HG02798 (cell line): Measurements from ENCODE around the gene POGLUT2.

ENCODE experiments used
- ATAC-seq: cut with Tn5 transposase; IDR thresholded peaks from one replicate; pipeline ENCODE4 v1.9.1; 2021; ENCODE audit warnings: mild to moderate bottlenecking; ENCODE audit not compliant: unreplicated experiment, poor library complexity

POGLUT2 gene

DNA sequence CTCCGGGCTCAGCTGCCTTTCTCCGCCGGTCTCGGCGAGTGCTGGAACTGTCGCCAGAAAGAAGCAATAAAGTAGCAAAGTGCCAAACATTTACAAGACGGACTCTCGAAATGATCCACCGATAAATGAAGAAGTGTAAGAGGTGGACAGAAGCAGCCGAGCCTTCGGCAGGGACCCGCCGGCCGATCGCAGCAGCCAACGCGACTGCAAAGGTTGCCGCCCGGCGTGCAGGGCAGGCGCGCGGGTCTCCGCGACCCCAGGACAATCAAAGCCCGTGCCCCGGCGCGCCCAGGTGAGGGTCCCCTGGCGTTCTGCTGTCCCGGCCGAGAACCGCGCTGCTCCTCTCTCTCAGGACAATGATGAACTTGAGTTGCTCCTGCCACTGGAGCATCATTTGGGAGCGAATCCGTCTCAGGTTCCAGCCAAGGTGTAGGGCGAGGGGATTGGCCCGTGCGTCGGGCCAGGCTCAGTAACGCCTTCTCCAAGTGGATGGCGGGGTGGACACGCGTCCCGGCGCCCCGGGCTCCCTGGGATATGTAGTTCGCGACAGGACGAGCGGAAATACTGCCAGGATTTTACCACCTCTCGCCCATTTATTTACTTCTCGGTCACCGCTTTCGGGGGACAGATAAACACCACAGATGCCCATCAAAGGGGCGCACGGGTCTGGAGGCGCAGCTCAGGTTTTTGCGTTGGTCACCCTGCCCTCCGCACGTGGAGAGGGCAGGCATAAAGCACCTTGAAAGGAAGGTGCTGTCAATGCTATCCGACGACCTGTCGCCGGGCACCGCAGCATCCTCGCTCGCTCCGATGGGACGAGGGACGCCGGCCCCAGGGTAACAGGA, at the start of gene POGLUT2, which contains the start of gene BIVM:
TSS of gene POGLUT2 (minus strand) at position 396 of the 845 bp plus-strand sequence. CDS start at position 90, 306 bp downstream.
TSS of gene BIVM (plus strand) at position 539 of the 845 bp plus-strand sequence. CDS start 8,149 bp downstream, outside the sequence.
- peak; percentile 82 for ATAC-seq

DNA sequence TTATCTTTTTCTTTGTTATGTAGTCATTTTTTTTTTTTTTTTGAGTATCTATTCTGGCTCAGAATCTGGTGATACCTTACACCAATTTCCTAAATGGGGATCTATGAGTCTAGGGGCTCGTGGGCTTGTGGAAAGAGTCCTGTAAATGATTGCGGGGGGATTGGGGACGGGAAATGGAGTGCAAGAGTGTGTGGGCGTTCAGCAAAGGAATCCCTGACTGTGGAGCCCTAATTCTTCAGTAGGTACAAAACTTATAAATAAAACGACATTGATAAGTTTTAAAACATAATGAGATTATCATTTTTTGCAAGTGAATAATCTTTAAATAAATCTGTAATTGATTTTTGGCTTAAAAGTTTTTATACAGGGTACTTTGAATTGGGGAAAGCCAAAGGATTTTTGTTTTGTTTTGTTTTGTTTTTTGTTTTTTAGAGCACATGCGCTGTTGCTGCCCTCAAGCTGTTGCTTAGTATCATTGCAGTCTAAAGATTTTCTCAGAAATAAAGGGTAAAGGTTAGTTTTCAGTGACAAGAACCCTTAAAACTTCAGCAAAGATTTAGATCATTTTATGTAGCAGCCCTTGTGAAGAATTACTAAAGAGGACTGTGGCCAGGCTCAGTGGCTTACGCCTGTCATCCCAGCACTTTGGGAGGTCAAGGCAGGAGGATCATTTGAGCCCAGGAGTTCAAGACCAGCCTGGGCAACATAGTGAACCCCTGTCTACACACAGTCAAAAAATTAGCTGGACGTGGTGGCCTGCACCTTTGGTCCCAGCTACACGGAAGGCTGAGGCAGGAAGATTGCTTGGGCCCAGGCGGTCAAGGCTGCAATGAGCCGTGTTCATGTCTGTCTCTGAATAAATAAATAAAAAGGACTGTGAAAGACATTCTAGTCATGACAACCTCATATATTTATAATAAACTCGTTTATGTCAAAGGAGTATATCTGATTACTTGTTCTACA, 48.8 kb upstream of the POGLUT2 start:
- no peak for ATAC-seq

GRCh38 chr13:102846261-102847015, 47.7 kb upstream of the POGLUT2 start:
- peak; percentile 33 for ATAC-seq

- peak; percentile 86 for ATAC-seq
Measured at GRCh38 chr13:102845630-102846260, 47.0 kb upstream of the POGLUT2 start, which contains the start of gene ERCC5. ERCC5 (plus strand) TSS chr13:102846032; CDS start chr13:102846267, 235 bp downstream.

DNA sequence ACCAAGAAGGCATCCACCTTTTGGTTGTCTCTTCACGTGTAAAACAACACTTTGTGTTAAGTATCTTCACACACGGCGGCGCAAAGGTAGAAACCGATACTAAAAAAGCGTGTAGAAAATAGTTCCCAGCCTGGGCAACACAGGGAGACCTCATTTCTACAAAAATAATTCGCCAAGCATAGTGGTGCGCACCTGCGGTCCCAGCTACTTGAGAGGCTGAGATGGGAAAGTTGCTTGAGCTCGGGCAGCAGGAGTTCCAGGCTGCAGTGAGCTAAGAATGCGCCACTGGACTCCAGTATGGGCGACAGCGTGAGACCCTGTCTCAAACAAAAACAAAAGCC, 46.5 kb upstream of the POGLUT2 start:
- peak; percentile 25 for ATAC-seq

GRCh38 chr13:102839462-102839861, 40.7 kb upstream of the POGLUT2 start:
- ATAC-seq = no peak

- no peak for ATAC-seq
Measured at GRCh38 chr13:102838982-102839381, 40.2 kb upstream of the POGLUT2 start.

DNA sequence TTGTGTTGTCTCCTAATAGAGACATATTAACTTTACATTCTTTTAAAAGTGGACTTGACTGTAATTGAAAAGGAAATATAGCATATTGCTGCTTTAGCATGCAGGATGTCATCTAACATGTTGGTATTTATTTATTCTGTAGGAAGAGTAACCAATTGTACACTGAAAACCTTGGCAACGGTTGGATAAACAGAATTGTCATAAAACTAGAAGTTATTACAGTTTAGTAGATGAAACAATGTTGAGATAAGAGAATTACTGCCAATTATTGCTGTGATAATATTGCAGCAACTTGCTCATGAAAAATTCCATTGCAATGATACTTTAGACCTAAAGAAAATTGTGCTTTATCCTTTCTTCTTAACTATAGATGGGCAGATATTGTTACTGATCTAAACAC, 39.5 kb upstream of the POGLUT2 start:
- ATAC-seq = no peak

DNA sequence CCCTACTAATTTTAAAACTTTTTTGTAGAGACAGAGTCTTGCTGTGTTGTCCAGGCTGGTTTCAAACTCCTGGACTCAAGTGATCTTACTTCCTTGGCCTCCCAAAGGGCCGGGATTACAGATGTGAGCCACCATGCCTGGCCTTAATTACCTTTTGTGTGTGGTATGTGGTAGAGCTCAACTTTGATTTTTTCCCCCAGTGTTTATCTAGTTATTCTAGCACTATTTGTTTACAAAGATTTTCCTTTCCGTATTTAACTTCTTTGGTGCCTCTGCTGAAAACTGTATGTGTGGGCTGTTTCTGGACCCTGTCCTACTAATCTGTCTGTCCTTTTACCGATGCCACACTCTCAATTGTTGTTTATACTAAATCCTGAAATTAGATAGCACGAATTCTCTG, 37.7 kb upstream of the POGLUT2 start:
- no peak for ATAC-seq

DNA sequence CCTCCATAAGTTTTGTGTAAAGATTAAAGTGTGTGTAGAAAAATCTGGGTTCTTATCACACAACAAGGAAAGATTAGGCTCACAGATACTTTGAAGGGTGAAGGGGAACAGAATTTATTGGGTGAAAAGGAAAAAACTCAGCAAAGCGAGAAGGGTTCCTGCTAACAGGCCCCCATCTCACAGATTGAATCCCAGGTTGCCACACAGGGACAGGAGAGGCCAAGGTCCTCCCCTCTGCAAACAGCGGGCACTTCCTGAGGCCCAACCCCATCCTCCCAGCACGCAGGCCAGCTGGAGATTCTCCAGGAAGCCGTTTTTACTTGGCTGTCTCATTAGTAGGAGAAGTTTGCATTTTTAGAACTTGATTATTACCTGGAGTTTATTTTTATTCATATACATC, 31.9 kb upstream of the POGLUT2 start:
- no peak for ATAC-seq

- ATAC-seq = no peak
Measured at GRCh38 chr13:102825921-102826706, 27.3 kb upstream of the POGLUT2 start.

- ATAC-seq = no peak
Measured at GRCh38 chr13:102825400-102825799, 26.6 kb upstream of the POGLUT2 start.

DNA sequence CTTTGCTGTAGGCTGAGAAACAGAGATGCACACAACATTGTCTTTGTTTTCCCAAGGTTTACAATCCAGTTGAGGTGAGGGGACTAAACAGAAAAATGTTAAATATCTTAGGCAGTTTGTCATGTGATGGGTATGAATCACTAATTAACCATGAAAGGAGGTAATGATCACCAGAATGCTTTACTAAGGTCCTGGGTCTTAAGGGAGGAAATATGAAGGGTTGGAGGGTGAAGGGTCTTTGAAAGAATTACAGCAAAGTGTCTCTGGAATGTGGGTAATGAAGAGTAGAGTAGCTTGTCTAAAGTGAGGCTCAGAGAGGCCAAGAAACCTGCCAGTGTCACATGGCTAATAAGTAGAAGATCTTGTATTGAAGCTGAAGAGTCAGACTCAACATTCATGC, 19.1 kb upstream of the POGLUT2 start:
- no peak for ATAC-seq

- no peak for ATAC-seq
Measured at GRCh38 chr13:102817241-102817640, 18.5 kb upstream of the POGLUT2 start.

DNA sequence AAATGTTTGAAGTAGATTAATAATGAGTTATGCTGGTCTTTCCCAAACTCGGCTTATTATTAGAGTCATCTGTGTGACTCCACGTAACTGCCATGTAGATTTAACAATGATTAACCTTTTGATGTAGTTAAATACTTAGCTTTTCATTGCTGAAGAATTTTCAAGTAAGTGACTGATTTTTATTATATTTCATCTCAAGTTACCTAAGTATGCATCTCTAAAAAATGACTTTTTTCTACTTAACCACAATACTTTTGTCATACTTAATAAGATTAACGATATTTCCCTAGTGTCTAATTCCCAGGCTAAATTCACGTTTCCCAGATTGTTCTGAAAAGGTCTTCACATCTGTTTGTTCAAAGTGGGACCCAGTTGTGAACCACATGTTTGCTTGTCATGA, 17.9 kb upstream of the POGLUT2 start:
- no peak for ATAC-seq

DNA sequence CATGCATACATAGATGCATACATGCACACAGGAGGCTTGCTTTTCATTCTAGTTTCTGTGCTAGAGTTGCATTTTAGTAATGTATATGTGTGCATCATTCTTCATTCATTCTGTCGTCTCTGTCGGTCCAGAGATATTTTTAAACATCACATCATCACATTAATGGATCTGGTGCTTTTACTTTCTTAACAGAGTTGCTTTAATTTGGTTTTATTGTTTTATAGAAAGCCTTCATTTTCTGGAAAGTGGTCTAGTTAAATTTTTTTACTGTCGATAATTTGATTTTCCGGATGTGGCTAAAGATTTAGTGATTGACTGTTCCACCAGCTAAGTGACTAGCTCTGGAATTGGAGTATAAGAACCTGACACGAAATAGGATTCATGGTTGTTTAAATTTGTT, 17.0 kb upstream of the POGLUT2 start:
- ATAC-seq = no peak

- ATAC-seq = no peak
Measured at GRCh38 chr13:102814793-102815192, 16.0 kb upstream of the POGLUT2 start.

- peak; percentile 73 for ATAC-seq
Measured at GRCh38 chr13:102814025-102814607, 15.3 kb upstream of the POGLUT2 start.
